HS-27A (cell line): ENCODE results near the gene GPR12.
"Not testable (repeated sequence)": the region's sequence is repeated elsewhere in the genome, so short reads cannot be mapped to it uniquely, and the experiment has no call there.

Experiments
- DNase-seq: peaks from one replicate; pipeline ENCODE4 v3.0.0-alpha.2; 2012; ENCODE audit warnings: low read depth, missing footprints

GPR12 gene

DNA sequence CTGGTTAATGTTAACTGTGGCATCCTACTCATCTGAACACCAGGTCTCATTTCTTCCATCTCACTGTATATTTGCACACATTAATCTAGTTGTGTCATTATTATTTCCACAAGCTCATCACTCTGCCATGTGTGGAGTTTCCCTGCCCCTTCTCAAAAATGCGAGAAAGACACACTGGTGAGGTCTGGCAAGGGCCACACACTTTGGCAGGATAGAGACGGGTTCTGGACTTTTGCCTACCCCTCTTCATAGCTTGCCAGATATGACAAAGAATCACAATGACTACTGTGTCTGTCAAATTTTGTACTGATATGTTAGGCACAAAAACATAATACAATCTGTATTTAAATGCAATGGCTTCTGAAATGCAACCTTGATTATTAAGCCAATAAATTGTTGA, 12.9 kb downstream of the GPR12 start:
- no peak for DNase-seq

DNA sequence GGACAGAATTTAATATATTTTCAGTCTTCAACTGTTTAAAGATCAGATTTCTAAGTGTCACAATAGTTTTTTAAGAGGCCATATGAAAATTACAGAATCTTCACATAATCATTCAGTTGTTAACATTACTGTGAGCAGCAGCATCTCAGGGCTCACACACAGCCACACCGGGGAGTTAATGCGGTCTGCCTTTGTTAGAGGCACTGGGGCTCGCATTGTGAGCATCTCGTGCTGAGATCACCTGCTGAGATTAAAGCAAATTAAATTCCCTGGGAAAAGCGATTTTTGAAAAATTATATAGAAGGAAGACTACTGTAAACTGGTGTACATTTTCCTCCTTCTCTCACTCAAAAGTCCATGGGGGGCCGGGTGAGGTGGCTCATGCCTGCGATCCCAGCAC, 16.6 kb downstream of the GPR12 start:
- no peak for DNase-seq

DNA sequence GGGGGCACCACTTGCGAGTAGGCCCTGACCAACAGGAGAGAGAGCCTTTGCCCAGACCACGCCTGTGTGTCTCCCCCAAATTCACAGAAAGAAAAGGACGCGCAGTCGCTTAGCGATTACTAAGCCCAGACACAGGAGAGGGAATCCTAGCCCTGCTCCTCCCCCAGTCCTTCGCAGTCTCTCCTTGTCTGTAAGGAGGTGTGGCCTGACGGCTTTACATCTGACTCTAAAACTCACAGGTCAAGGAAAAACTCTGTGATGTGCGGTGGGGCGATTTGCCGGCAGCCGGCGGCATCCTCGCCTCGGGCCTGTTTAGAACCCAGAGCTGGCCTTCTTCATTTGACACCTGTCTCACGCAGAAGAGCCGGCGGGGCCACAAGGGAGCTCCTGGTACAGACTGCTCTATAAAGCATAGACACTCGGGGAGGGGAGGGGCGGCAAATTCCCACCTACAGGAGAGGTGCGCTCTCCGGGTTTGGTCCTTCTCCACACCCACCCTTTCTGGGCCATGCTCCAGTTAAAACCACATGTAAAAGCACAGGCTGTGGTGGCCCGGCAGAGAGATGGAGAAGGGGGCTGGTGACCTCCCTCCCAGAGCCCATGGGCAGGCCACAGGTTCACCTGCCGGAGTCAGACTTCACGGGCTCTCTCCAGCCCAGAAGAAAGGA, 17.8 kb downstream of the GPR12 start:
- no peak for DNase-seq

DNA sequence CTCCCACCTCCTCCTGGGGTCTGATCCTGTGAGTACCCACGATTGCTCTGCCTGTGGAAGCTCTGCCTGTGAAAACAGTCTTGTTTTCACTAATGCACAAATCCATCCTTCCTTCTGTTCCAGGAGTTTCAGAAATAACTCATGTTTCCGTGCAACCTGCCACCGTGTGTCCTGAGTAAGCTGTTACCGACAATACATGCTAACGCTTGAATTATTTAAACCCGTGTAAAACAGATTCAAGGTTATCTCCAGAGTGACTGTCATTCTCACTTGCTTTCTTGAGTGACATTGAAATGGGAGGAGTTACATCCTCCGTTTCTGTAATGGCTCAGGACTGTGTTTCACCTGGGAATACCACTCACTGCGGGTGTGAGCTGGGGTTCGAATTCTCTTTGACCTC, 24.9 kb downstream of the GPR12 start:
- no peak for DNase-seq

DNA sequence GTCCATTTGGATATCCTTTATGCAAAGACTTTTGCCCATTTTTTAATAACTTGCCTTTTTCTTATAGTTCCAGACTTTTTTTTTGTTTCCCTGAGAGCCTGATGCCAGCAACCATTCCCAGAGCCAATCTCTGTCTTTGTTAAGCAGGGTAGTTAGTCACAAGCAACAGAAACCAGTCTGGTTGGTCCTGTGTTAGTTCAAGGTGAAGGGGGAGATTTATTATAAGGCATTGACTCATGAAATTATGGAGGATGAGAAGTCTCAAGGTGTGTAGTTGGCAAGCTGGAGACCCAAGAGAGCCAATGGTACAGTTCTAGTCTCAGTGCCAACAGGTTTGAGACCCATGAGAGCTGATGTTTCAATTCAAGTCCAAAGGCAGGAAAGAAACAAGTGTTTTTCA, 33.0 kb downstream of the GPR12 start:
- DNase-seq, result no peak

DNA sequence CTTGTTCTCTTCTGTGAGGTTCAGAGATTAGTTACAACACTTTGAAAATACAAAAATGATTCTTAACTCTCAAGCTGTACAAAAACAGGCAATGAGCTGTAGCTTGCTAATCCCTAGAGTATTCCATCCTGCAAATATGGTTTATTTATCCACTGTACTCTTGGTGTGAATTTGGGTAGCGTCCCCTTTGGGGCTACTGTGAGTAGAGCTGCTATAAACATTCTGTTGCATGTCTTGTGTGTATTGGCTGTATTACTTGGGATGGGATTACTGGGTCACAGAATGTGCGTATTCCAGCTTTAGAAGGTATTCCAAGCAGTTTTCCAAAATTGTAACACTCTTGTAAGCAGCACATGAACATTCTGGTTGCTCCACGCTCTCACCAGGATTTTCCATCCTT, 33.5 kb downstream of the GPR12 start:
- DNase-seq, result no peak

DNA sequence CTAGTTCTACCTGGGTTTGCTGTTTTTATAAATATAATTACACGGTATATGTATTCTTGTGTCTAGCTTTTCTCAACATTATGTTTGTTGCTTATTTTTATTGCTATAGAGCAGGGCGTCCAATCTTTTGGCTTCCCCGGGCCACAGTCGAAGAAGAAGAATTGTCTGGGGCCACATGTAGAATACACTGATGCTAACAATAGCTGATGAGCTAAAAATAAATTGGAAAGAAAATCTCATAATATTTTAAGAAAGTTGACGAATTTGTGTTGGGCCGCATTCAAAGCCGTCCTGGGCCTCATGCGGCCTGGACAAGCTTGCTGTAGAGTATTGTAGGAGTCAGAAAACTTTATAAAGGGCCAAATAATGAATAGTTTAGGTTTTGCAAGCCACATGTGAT, 33.9 kb downstream of the GPR12 start:
- DNase-seq, result no peak

DNA sequence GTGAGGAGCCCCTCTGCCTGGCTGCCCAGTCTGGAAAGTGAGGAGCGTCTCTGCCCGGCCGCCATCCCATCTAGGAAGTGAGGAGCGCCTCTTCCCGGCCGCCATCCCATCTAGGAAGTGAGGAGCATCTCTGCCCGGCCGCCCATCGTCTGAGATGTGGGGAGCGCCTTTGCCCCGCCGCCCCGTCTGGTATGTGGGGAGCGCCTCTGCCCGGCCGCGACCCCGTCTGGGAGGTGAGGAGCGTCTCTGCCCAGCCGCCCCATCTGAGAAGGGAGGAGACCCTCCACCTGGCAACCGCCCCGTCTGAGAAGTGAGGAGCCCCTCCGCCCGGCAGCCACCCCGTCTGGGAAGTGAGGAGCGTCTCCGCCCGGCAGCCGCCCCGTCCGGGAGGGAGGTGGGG, 37.0 kb downstream of the GPR12 start:
- not testable (repeated sequence) for DNase-seq

DNA sequence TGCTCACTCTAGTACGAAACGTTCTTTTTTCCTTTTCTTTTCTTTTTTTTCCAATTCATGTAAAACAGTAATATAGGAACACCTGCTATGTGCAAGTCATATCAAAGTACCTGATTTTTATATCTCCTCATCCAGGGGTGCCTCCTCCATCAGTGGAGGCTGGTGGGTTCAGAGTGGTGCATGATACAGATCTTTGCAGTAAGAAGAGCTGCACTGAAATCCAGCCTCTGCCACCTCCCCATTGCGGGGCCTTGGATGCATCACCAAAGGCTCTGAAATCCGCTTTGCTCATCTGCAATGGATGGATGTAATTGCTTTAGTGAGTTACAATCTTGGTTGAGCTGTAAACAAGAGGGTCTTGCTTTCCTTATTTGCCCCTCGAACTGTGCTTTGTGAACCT, 38.3 kb downstream of the GPR12 start:
- no peak for DNase-seq

DNA sequence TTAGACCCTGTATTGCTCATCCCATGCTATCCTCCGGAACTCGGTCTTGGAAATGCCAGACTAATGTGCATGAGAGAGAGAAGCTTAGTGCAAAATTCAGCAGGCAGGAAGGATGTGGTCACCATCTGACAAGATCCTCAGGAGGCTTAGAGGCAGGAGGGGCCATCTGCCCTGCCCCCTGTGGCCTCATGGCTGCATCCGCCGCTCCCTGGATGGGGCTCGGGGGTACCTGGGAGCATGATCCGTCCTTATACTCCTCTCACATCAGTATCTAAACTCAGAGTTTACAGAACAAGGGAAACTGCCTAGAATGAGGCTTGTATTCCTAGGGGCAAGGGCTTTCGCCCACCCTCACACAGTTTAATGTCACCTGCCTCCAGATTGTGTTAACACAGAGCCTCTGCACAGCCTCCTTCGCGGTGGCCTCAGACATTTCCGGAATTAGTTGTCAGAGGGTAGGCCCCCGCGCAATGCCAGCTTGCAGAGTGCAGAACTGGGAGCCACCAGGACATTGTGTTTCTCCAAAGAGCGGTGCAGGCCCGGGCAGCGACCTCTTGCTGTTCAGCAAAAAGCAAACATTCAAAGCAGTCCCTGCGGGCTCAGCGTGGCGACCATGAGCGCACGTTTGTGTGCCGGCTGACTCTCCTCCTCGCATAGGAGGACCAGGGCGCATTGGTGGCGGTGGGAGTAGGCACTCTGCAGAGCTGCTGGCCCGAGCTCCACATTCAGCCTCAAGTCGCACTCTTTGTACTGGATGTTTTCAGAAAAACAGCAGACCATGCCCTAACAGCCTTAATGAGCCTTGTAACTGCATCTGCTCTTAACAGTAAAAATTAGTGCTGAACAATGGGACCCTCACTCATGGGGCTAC, 39.1 kb downstream of the GPR12 start:
- DNase-seq, result no peak

DNA sequence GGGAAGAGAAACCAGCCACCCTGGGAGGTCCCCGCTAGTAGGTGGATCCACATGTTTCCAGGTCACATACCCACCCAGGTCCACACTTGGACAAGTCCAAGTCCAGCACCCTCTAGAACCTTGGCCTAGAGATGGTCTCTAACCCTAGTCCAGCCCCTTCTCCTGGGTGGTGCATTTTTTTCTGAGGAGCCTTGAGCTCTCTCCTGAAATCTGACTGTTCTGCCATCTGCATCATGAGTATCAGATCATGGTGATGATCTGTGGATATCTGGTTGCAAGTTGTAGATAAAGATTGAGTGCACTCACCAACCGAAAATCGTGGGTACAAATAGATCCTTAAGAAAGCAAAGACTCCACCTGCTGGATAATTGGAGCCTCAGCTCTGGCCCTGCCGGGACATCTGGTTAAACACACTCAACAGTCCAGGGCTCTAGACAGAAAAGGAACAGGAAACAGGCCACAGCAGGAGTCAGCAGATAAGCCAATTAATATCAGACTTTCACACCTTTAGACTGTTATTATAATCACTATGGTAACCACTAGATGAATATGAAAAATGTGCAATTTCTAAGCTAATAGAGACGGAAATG, 41.1 kb downstream of the GPR12 start:
- no peak for DNase-seq

DNA sequence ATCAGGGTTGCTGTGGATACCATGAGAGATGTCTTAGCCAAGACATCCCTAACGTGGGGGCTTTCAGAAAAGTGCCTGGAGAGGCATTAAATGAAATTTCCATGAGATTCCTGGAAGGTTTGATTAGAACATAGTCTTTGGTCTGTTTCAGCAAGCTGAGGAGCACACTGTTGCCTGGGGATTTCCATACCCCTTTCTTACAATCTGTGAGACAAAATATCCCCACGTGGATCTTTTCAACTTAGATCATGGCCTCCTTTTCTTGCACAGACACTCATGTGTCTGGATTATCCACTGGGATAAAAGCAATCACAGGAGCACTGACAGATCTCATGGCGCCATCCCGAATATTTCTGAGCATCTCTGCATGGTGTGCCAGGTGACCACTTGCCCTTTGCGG, 41.7 kb downstream of the GPR12 start:
- no peak for DNase-seq

DNA sequence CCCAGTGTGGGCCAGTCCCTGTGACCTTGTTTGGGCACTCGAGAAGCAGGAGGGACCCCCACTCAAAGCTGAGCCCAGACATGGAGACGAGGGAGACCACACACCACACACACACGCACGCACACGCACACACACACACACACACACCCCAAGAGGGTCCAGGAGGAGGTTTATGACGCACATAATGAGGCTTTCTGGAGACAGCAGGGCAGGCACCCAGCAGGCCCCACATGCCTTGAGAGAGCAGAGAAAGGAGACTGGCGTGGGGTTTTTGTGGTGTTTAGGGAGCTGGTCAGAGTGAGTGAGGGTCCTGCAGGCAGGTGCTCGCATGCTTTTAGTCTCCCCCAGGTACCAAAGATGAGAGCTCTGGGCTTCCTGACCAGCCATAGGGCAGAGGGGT, 42.4 kb downstream of the GPR12 start:
- no peak for DNase-seq

DNA sequence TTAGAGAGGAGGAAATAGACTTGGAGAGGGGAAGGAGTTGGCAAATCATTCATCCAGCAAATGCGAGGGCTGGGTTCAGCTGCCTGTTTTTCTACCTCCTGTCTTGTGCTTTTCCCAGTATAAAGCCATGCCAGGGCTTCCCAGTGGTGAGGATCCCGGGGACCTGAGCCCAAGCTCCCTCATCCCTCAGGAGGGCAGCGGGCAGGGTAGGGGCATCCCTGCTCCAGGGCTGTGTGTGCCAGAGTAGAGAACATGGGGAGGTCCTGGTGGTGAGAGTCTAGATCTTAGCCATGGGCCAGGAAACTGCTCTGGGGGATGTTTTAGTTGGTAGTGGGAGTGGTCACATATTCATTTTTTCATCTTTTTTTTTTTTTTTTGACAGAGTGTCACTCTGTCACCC, 43.6 kb downstream of the GPR12 start:
- no peak for DNase-seq

DNA sequence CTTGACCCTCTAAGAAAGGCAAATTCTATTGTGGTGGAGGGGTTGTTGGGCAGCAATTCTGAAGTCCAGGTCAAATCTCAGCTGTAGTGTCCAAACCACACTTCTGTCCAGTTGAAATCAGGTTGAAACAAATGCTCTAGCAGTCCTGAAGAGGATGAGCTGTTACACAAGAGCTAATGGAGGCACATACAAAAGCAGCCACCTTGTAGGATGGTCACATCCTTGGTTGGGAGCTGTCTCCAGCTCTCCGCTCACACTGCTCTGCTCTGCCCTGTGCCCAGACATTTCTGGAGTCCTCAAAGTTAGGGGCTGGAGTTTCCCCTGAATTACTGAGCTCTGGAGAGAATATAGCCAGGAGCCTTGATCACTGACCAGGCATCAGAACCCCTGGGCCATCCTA, 47.2 kb downstream of the GPR12 start:
- no peak for DNase-seq

DNA sequence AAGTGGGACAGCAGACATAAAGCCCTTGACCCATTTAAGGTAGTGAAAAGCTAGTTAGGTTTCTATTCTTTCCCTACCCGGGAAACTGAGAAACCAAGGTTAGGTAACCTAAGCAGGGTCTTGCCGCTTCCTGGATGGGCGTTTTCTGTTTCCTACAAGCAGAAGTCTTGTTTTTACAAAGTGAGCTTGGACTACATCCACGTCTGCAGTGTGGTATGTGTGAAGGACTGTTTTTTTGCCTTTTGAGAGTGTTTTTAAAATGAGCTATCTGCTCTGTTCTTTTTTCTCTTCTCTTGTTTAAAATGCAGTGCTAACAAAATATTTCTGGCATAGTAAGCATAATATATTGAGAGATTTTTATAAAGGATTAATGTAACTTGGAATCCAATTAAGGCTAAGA, 49.4 kb downstream of the GPR12 start:
- no peak for DNase-seq

DNA sequence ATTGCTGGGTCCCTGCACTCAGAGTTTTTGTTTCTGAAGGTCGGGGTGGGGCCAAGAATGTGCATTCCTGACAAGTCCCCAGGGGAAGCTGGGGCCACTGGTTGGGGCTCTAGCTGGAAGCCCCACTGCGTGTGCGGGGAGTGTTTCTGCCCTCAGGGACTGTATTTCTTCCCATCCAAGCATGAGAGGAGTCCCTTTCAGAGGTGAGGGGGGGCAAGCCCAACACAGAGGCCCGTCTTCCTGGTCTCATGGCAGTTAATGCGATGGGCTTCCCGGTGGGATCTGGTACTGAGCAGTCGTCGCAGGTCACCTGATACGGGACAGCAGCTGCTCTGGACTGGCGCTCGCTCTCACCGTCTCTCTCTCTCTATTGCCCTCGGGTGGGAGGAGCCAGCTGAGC, 50.4 kb downstream of the GPR12 start:
- no peak for DNase-seq

DNA sequence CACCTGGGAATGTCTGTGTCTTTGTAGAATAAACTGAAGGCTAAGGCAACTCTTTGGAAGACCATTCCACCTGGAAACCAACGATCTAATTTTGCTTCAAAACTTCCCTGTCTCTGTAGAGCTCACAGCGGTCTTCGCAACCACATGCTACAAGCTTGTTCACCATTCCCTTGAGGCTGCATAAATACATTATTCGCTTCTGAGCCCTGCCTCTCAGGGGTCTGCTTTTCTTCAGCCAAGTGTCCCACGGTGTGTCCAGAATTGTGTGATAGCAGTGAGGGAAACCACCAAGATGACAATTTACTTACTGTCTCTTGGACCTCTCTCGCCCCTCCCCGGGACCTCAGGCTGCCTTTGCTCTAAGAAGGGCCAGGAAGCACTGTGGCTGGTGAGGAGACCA, 51.1 kb downstream of the GPR12 start:
- no peak for DNase-seq

DNA sequence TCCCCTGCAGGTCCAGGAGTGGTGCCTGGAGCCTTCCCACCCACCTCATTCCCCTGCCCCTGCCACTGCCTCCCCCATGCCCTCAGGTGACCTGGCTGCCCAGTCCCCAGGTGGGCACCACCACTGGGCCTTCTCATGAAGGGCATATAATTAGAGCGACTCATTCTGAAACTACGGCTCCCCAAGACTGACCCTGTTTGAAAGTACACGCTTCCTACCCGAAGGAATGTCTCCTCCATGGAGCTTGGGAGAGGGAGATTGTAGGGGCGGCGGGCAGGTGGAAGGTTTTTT, 52.6 kb downstream of the GPR12 start:
- no peak for DNase-seq

DNA sequence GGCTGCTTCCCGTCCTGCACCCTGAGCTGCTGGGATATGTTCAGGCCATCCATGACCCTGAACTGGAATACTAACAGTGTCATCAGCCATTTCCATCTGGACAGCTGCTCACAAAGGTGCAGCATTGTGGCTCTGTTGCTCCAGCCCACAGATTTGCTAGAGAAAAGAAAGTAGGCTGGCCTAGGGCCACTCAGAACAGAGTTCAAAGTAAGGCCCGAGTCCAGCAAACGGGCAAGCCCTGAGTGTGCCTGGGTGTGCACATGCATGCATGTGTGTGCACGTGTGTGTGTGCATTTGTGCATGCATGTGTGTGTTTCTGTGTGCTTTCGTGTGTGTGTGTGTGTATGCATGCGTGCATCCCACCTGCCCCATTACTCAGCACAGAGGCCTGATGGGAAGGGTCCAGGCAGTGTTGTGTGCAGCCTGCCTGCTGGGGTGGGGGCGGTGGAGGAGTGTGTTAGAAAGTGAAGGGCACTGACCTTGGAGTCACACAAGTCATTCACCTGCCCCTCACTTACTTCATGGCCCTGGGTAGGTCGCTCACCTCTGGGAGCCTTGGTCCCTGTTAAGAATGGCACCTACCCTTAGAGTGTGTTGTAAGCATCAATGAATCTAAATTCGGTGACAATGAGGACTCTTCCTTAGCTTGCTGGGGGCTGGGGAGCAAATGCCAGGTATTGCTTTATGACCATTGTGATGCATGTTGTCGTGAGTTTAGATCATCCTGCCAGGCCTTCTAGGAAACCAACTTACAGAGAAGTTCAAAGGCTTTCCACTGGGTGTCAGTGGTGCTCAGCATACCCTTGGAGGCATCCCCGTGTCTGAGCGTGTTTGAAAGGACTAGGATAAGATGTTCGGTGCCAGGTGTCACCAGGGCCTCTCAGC, 53.2 kb downstream of the GPR12 start:
- peak; percentile 1 for DNase-seq

DNA sequence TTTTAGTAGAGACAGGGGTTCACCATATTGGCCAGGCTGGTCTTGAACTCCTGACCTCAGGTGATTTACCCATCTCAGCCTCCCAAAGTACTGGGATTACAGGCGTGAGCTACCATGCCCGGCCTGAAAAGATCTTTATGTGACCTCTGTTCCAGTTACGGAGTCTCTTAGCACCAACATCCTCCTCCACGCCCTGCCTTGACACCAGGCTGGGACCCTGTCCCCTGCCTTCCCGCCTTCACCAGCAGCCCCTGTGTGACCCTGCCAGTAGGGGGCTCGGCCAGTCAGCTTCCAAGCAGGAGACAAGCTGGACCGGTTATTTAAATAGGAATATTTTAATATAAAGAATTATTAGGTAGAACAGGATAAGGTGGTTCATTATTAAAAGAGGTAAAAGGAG, 54.2 kb downstream of the GPR12 start:
- DNase-seq, result no peak

DNA sequence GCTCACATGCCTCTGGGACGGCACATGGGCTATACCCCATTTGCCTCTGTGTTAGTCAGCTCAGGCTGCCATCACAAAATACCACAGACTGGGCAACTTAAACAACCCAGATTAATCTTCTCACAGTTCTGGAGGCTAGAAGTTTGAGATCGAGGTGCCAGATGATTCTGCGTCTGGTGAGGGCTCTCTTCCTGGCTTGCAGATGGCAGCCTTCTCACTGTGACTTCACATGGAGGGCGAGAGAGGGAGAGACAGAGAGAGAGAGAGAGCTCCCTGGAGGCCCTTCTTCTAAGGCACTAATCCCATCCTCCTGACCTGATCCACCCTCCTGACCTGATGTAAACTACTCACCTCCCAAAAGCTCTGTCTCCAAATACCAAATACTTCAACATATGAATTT, 55.0 kb downstream of the GPR12 start:
- no peak for DNase-seq
